Urinary bladder (tissue), 4 donors: ENCODE results near the gene IL10. TPM values are rescaled to one million over a fixed set of nuclear protein-coding genes. Genes with fewer than 3 reads are reported as not detected.
A peak's percentile ranks its signal among the peaks of the same experiment; 100 is the strongest.
"Not testable (repeated sequence)": the region's sequence is repeated elsewhere in the genome, so short reads cannot be mapped to it uniquely, and the experiment has no call there.

Experiments
- DNase-seq: peaks from one replicate; pipeline ENCODE4 v3.0.0-alpha.2; 2015; ENCODE audit errors: extremely low spot score
- H3K27ac ChIP-seq: one replicate; pipeline ENCODE4 v1.5.1; 2013; ENCODE audit warnings: low read depth, mild to moderate bottlenecking, moderate library complexity
- H3K36me3 ChIP-seq: one replicate; pipeline ENCODE4 v1.6.1; 2013; ENCODE audit warnings: mild to moderate bottlenecking, moderate library complexity; ENCODE audit not compliant: insufficient read depth
- H3K4me1 ChIP-seq: one replicate; pipeline ENCODE4 v1.6.1; 2013; ENCODE audit warnings: mild to moderate bottlenecking, moderate library complexity; ENCODE audit not compliant: insufficient read depth
- H3K4me3 ChIP-seq: one replicate; pipeline ENCODE4 v1.5.1; 2013; ENCODE audit warnings: low read depth, low read length
- WGBS: extraction: QIAGEN DNeasy Blood & Tissue Kit; methylation state at CpG from one replicate; pipeline ENCODE4 v1.1.7; 2013; 5-methylcytosine and 5-hydroxymethylcytosine counted together
- polyA plus RNA-seq: library from polyadenylated mRNA; stranded (reverse); fragments of 200-250 nt; gene quantifications from one replicate; pipeline ENCODE4 v1.2.3, GENCODE V29; 2013
- total RNA-seq: library from RNA; depleted of rRNA; stranded (reverse); fragments of >200 nt; gene quantifications from one replicate; pipeline ENCODE4 v1.2.3, GENCODE V29; 2014
- donor health status: healthy with polysubstance abuse.
- donor health status: healthy.

The IL10 gene
- total and polyA plus RNA-seq, 2 donors, result 2.2 to 2.8 TPM

DNA sequence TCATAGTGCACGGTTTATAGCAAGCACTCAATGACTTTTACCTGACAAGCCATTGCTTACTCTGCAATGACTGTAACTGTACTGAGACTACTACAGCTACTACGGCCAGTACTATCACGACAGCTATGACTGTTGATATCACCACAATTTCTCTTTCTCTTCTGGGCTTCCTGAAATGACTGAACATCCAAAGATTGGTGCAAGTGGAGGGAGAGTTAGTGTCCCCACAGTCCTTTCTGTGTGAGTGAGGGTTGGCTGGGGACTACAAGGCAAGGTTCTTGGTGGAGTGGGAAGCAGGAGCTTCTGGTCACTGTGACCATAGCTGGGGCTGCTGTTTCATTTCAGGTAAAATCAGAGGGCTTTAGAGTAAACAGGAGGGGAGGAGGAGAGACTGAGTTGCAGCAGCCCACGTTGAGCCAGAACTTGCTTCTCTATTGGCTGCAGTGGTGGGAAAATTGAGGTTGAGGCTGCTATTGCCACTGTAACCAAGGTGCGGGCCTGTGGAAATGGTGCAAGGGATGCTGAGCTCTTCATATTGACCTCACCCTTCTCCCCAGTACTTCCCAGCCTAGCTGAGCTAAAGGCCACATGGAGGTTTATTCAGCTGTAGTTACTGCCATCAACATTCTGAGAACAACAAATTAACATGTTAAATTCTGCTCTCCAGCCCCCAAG lies 14.1 kb upstream of the IL10 start:
- WGBS, result 84% methylated on average over 5 of the region's 5 CpGs
- DNase-seq, result no peak
- Histone ChIP-seq H3K27ac (no peak overlapping the region), H3K4me1 (no peaks in the 10 kb centered on the region), H3K4me3 (no peak overlapping the region), H3K36me3 (no peaks in the 10 kb centered on the region)

DNA sequence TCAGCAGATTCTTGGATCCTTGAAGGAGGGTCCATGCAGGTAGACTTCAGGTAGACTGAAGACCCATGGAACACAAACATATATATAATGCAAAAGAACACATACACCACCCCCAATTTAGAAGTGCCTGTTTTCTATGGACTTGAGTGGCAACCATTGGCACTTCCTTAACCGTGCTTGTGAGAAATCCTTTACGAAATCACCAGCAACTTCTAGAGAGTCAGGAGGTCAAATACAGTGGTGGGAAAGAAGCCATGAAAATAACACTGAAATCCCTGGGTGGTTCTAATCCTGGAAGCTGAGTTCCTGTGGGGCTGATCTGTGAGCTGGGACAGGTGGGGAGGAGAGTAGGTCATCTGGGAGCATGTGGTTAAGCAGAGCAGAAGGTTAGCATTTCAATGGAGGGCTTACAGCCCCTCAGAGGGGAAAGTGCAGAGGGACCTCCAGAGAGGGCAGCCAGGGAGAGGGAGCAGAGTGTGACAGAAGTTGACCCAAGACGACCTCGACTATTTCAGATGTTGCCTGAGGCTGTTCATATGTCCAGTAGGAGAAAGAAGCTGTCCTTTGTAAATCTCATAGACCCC lies 13.0 kb upstream of the IL10 start:
- Histone ChIP-seq H3K4me1 (no peaks in the 10 kb centered on the region), H3K36me3 (no peaks in the 10 kb centered on the region), H3K27ac (no peak overlapping the region), H3K4me3 (no peak overlapping the region)
- WGBS, result 80% methylated on average over 4 of the region's 4 CpGs
- DNase-seq, result no peak

GRCh38 chr1:206784471-206784903 lies 12.2 kb upstream of the IL10 start:
- Histone ChIP-seq H3K27ac (no peak overlapping the region), H3K4me1 (no peaks in the 10 kb centered on the region), H3K36me3 (no peaks in the 10 kb centered on the region), H3K4me3 (no peak overlapping the region)
- WGBS, result 88% methylated on average over 17 of the region's 17 CpGs
- no peak for DNase-seq

DNA sequence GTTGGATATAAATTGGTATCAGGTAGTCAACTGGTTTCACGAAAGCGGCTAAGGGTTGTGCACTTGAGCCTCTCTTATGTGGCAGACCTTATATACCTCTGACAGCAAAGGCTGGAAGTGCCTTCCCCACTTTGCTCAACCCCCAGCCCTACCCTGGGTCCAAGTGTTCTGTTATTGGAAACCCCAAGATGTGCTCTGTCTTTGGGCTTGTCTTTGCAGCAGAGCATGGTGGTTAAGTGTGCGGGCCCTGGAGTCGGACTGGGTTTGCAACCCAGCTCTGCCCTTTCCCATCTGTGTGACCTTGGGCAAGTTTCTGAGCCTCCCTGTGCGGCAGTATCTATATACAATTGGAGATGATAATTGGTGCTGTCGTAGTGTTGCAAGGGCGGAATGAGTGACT lies 11.2 kb upstream of the IL10 start:
- Histone ChIP-seq H3K27ac (no peak overlapping the region), H3K4me3 (no peak overlapping the region), H3K4me1 (no peaks in the 10 kb centered on the region), H3K36me3 (no peaks in the 10 kb centered on the region)
- 92% methylated on average over 7 of the region's 7 CpGs for WGBS
- no peak for DNase-seq

- Histone ChIP-seq H3K36me3 (no peaks in the 10 kb centered on the region), H3K4me3 (no peak overlapping the region), H3K27ac (no peak overlapping the region), H3K4me1 (no peaks in the 10 kb centered on the region)
- 83% methylated on average over 2 of the region's 2 CpGs for WGBS
- DNase-seq, result no peak
These were observed 10.2 kb upstream of the IL10 start for GRCh38 chr1:206782448-206782847.

- DNase-seq, result no peak
- no peaks in the 10 kb centered on the region for H3K4me1 ChIP-seq
- H3K27ac ChIP-seq, result no peak overlapping the region
- 60% methylated on average over 2 of the region's 2 CpGs for WGBS
- H3K36me3 ChIP-seq, result no peaks in the 10 kb centered on the region
- H3K4me3 ChIP-seq, result no peak overlapping the region
These were observed 7.3 kb upstream of the IL10 start for GRCh38 chr1:206779638-206780037.

- not testable (repeated sequence) for H3K4me1 ChIP-seq, H3K27ac ChIP-seq, DNase-seq, H3K4me3 ChIP-seq, H3K36me3 ChIP-seq
- WGBS, result 60% methylated on average over 6 of the region's 6 CpGs
These were observed 6.6 kb upstream of the IL10 start for GRCh38 chr1:206778911-206779310.

GRCh38 chr1:206778031-206778430 lies 5.7 kb upstream of the IL10 start:
- Histone ChIP-seq H3K4me1 (no peaks in the 10 kb centered on the region), H3K4me3 (no peak overlapping the region), H3K27ac (no peak overlapping the region), H3K36me3 (no peaks in the 10 kb centered on the region)
- 87% methylated on average over 7 of the region's 7 CpGs for WGBS
- DNase-seq, result no peak

- Histone ChIP-seq H3K27ac (no peak overlapping the region), H3K36me3 (no peaks in the 10 kb centered on the region), H3K4me3 (no peak overlapping the region), H3K4me1 (no peaks in the 10 kb centered on the region)
- WGBS, result 69% methylated on average over 4 of the region's 4 CpGs
- peak; percentile 64 for DNase-seq
These were observed 3.9 kb upstream of the IL10 start for GRCh38 chr1:206776229-206776628.

DNA sequence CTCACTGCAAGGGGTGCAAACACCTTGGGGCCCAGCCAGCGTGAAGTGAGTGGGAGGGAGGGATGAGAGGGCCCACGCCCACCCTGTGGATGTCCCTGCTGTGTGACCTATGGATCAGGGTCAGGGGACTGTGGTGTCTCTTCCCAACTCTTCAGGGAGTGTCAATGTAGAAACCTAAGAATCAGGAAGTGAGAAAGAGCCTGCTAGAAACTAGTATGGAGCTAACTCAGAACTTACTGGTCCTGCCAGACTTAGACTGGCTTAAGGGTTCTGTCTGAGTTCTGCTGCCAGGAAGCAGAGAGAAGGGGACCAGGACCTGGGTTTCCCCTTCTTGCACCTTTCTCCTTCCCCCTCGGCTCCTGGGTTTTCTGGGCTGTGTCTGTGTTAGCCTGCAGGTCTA lies 1.8 kb upstream of the IL10 start:
- no peak overlapping the region for H3K27ac ChIP-seq
- no peaks in the 10 kb centered on the region for H3K36me3 ChIP-seq
- H3K4me1 ChIP-seq, result no peaks in the 10 kb centered on the region
- DNase-seq, result no peak
- H3K4me3 ChIP-seq, result no peak overlapping the region
- 70% methylated on average over 3 of the region's 3 CpGs for WGBS

DNA sequence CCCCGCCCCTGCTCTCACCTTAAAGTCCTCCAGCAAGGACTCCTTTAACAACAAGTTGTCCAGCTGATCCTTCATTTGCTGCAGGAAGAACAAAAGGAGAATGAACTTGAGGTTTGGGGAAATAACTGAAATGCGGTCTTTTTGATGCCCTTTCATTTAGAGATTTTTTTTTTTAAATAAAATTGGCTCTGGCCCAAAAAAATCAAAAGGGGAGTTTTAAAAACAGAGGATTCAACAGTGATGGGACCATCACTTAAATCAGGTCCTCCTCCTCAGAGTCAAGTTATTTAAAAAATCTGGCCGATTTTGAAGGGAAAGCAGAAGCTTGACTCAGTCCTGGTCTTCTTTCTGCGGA lies 979 bp downstream of the IL10 start:
- DNase-seq, result no peak
- WGBS, result 64% methylated on average over 4 of the region's 4 CpGs
- no peak overlapping the region for H3K27ac ChIP-seq
- H3K4me3 ChIP-seq, result no peak overlapping the region
- no peaks in the 10 kb centered on the region for H3K36me3 ChIP-seq
- no peaks in the 10 kb centered on the region for H3K4me1 ChIP-seq

DNA sequence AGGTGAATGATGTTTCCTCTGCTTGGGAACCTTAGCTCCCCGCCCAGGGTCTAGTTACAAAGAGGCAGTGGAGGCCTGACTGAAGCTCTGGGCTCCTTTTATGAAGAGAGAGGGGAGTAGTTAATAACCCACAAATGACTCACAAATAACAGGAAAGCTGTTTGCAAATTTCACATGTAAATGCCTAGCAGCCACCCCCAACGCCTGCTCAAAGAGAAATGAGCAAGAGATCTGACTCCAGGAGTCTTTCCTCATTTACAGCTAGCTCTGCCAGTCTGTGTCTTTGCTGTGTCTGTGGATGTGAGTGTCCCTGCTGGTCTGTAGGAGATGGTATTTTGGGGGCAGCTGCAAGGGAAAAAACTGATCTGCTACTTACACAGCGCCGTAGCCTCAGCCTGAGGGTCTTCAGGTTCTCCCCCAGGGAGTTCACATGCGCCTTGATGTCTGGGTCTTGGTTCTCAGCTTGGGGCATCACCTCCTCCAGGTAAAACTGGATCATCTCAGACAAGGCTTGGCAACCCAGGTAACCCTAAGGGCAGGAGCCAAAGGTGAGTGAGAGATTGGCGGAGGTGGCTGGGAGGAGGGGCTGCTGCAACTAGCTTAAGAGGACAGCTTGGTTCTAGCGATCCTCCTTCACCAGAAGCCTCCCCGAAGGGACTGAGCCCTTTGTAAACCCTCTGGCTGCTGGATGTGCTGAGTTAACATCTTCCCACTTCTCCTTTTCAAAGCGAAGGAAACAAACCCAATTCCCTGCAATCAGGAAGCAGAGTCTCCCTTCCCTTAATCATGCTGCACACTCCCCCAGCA lies 1.6 kb downstream of the IL10 start, which contains the start of gene IL19:
Gene IL19 (plus strand): TSS at position 243 of the 807 bp plus-strand sequence. CDS start 65,890 bp downstream, outside the sequence.
- 58% methylated on average over 9 of the region's 9 CpGs for WGBS
- Histone ChIP-seq H3K4me1 (no peaks in the 10 kb centered on the region), H3K4me3 (no peak within 1 kb of the TSS), H3K27ac (no peak within 1 kb of the TSS), H3K36me3 (no peaks in the 10 kb centered on the region)
- DNase-seq, result no peak

DNA sequence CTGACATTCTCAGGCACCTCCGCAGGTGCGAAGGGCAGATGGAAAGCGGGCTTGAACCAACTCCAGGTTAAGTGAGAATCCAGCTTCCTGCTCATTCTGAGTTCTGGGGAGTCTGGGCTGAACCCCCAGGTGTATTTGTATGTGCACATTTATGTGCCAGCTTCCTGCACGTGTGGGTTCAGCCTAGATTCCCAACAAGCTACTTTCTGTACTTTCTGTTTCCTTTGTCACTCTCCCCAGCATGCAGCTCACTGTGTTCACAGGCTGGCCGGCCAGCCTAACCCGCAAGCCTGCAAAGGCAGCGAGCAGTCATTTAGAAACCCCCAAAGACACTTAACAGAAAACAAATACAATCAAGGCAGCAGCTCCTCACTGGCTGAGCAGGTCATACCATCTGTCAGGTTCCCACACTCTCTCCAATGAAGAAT lies 3.0 kb downstream of the IL10 start:
- WGBS, result 84% methylated on average over 7 of the region's 7 CpGs
- Histone ChIP-seq H3K4me3 (no peak overlapping the region), H3K27ac (no peak overlapping the region), H3K4me1 (no peaks in the 10 kb centered on the region), H3K36me3 (no peaks in the 10 kb centered on the region)
- no peak for DNase-seq
